Upper lobe of left lung (tissue), 6 donors: Measurements from ENCODE around the gene TEFM. TPM values are rescaled to one million over a fixed set of nuclear protein-coding genes. Genes with fewer than 3 reads are reported as not detected.

Experiments used
- ATAC-seq, 2 donors: fragments of 200-7000 bp; cut with Tn5 transposase; one replicate each; pipeline ENCODE4 v1.9.1; 2022; ENCODE audit warnings: mild to moderate bottlenecking in 2 of 2, moderate library complexity in 2 of 2; ENCODE audit not compliant: low FRiP score in 2 of 2
- DNase-seq, 2 donors: peaks; one replicate each; pipeline ENCODE4 v3.0.0-alpha.2; 2019 to 2020
- H3K27ac ChIP-seq, 4 donors: fragments of 200-600 bp; sonication (generic); one replicate each; pipeline ENCODE4 v1.5.1; 2016 to 2019
- H3K27me3 ChIP-seq, 4 donors: fragments of 200-600 bp; sonication (generic); one replicate each; pipeline ENCODE4 v1.5.1; 2017 to 2019
- H3K36me3 ChIP-seq, 4 donors: fragments of 200-600 bp; sonication (generic); one replicate each; pipeline ENCODE4 v1.5.1; 2016 to 2019
- H3K4me1 ChIP-seq, 4 donors: fragments of 200-600 bp; sonication (generic); one replicate each; pipeline ENCODE4 v1.5.1; 2018 to 2019
- H3K4me3 ChIP-seq, 4 donors: fragments of 200-600 bp; sonication (generic); one replicate each; pipeline ENCODE4 v1.5.1; 2017 to 2019; ENCODE audit warnings: mild to moderate bottlenecking in 2 of 4, moderate library complexity in 1 of 4
- H3K9me3 ChIP-seq, 4 donors: fragments of 200-600 bp; sonication (generic); one replicate each; pipeline ENCODE4 v1.5.1; 2018 to 2019
- CTCF ChIP-seq, 6 experiments: fragments of 450-650 bp in 4 of 6; fragments of 200-600 bp in 2 of 6; sonication (generic) in 2 of 6; IDR thresholded peaks; one replicate each; pipeline ENCODE4 v1.5.1; 2016 to 2019; ENCODE audit warnings: antibody characterized with exemption in 6 of 6
- EP300 ChIP-seq, 4 donors: sonication (generic); formaldehyde crosslinking; IDR thresholded peaks; one replicate each; pipeline ENCODE4 v1.5.1; 2017; ENCODE audit warnings: antibody characterized with exemption in 4 of 4, control low read depth in 2 of 4
- POLR2A ChIP-seq, 4 donors: fragments of 450-650 bp; IDR thresholded peaks; one replicate each; pipeline ENCODE4 v1.5.1; 2016 to 2017; ENCODE audit warnings: antibody characterized with exemption in 4 of 4, mild to moderate bottlenecking in 2 of 4
- POLR2AphosphoS5 ChIP-seq, 2 donors: sonication (generic); formaldehyde crosslinking; IDR thresholded peaks; one replicate each; pipeline ENCODE4 v1.5.1; 2017; ENCODE audit warnings: antibody characterized with exemption in 2 of 2
- WGBS, 2 donors: methylation state at CpG; one replicate each; pipeline ENCODE4 v1.1.5; 2017 to 2018; 5-methylcytosine and 5-hydroxymethylcytosine counted together
- total RNA-seq, 6 donors: library from RNA; depleted of rRNA in 4 of 6; stranded (reverse); fragments of >200 nt in 4 of 6; gene quantifications; one replicate each; pipeline versions ENCODE4 v1.1.0 to v1.2.1, GENCODE V29; 2016 to 2021
- donor health status: DM: no; HTN: no; CAD: no; lungs with moderate emphysema.
- donor health status: DM: no; HTN: yes; CAD: no; lungs with severe emphysema.

TEFM gene
- total RNA-seq, 6 donors from 2014 or later = 3.4 to 77.5 (median 9.2) TPM

GRCh38 chr17:30950189-30950588, 44.2 kb upstream of the TEFM start:
- H3K27ac ChIP-seq = peak overlapping the region in 3 of 4 donors; percentile 30 to 66 (median 50)
- H3K4me1 ChIP-seq = peaks cover 7 to 26% (median 18%) of the 10 kb centered on the region in 4 donors
- WGBS, 2 donors = 87 to 93% methylated on average over 4 to 5 of the region's 5 CpGs

GRCh38 chr17:30947796-30948195, 41.8 kb upstream of the TEFM start:
- no peak for TF ChIP-seq CTCF (IDR thresholded peaks at IDR 0.05)
- no peak for TF ChIP-seq EP300 (IDR thresholded peaks at IDR 0.05)
- TF ChIP-seq POLR2AphosphoS5 (IDR thresholded peaks at IDR 0.05) = no peak
- Histone ChIP-seq H3K4me1 (peaks cover 3 to 14% (median 11%) of the 10 kb centered on the region in 4 donors), H3K4me3 (no peak overlapping the region), H3K27ac (no peak overlapping the region), H3K9me3 (no peaks in the 10 kb centered on the region), H3K36me3 (peaks cover 0 to 5% (median 0%) of the 10 kb centered on the region in 4 donors), H3K27me3 (no peaks in the 10 kb centered on the region)
- no peak for ATAC-seq
- DNase-seq = no peak
- 89 to 91% methylated on average over 5 of the region's 5 CpGs for WGBS, 2 donors

More at GRCh38 chr17:30950189-30950588, 44.2 kb upstream of the TEFM start:
- Histone ChIP-seq H3K4me3 (no peak overlapping the region), H3K9me3 (no peaks in the 10 kb centered on the region), H3K27me3 (no peaks in the 10 kb centered on the region), H3K36me3 (peaks cover 0 to under 1% (median 0%) of the 10 kb centered on the region in 4 donors)
- ATAC-seq (no peak), DNase-seq (no peak)
- TF ChIP-seq POLR2AphosphoS5 (IDR thresholded peaks at IDR 0.05) (no peak), CTCF (IDR thresholded peaks at IDR 0.05) (no peak), EP300 (IDR thresholded peaks at IDR 0.05) (no peak)

- 63 to 67% methylated on average over 4 of the region's 4 CpGs for WGBS, 2 donors
- ATAC-seq = no peak
These were observed 36.5 kb upstream of the TEFM start for GRCh38 chr17:30942308-30943079.

GRCh38 chr17:30939051-30939689, 33.1 kb upstream of the TEFM start:
- ATAC-seq = no peak
- TF ChIP-seq POLR2AphosphoS5 (IDR thresholded peaks at IDR 0.05) (no peak), EP300 (IDR thresholded peaks at IDR 0.05) (no peak), POLR2A (IDR thresholded peaks at IDR 0.05) (no peak), CTCF (IDR thresholded peaks at IDR 0.05) (no peak)
- DNase-seq = no peak
- H3K9me3 ChIP-seq = no peaks in the 10 kb centered on the region
- 80 to 86% methylated on average over 13 of the region's 13 CpGs for WGBS, 2 donors
- H3K4me1 ChIP-seq = no peaks in the 10 kb centered on the region
- peaks cover 0 to 5% (median 0%) of the 10 kb centered on the region in 4 donors for H3K36me3 ChIP-seq
- no peak overlapping the region for H3K4me3 ChIP-seq
- peak overlapping the region in 2 of 4 donors; percentile 19 to 49 for H3K27ac ChIP-seq
- H3K27me3 ChIP-seq = no peaks in the 10 kb centered on the region

More at GRCh38 chr17:30942308-30943079, 36.5 kb upstream of the TEFM start:
- H3K27me3 ChIP-seq = no peaks in the 10 kb centered on the region
- no peaks in the 10 kb centered on the region for H3K4me1 ChIP-seq
- no peaks in the 10 kb centered on the region for H3K9me3 ChIP-seq
- peaks cover 0 to 9% (median 0%) of the 10 kb centered on the region in 4 donors for H3K36me3 ChIP-seq
- no peak overlapping the region for H3K4me3 ChIP-seq
- no peak overlapping the region for H3K27ac ChIP-seq
- DNase-seq = no peak
- TF ChIP-seq CTCF (IDR thresholded peaks at IDR 0.05) = no peak
- TF ChIP-seq POLR2A (IDR thresholded peaks at IDR 0.05) = no peak
- TF ChIP-seq POLR2AphosphoS5 (IDR thresholded peaks at IDR 0.05) = no peak
- no peak for TF ChIP-seq EP300 (IDR thresholded peaks at IDR 0.05)
